HG03354 (cell line): ENCODE results near the gene ADAMTS18.
"Not testable (repeated sequence)": the region's sequence is repeated elsewhere in the genome, so short reads cannot be mapped to it uniquely, and the experiment has no call there.

Source experiments
- ATAC-seq: cut with Tn5 transposase; IDR thresholded peaks from one replicate; pipeline ENCODE4 v1.9.1; 2021; ENCODE audit warnings: mild to moderate bottlenecking; ENCODE audit not compliant: unreplicated experiment, poor library complexity, severe bottlenecking

The ADAMTS18 gene, protein sequence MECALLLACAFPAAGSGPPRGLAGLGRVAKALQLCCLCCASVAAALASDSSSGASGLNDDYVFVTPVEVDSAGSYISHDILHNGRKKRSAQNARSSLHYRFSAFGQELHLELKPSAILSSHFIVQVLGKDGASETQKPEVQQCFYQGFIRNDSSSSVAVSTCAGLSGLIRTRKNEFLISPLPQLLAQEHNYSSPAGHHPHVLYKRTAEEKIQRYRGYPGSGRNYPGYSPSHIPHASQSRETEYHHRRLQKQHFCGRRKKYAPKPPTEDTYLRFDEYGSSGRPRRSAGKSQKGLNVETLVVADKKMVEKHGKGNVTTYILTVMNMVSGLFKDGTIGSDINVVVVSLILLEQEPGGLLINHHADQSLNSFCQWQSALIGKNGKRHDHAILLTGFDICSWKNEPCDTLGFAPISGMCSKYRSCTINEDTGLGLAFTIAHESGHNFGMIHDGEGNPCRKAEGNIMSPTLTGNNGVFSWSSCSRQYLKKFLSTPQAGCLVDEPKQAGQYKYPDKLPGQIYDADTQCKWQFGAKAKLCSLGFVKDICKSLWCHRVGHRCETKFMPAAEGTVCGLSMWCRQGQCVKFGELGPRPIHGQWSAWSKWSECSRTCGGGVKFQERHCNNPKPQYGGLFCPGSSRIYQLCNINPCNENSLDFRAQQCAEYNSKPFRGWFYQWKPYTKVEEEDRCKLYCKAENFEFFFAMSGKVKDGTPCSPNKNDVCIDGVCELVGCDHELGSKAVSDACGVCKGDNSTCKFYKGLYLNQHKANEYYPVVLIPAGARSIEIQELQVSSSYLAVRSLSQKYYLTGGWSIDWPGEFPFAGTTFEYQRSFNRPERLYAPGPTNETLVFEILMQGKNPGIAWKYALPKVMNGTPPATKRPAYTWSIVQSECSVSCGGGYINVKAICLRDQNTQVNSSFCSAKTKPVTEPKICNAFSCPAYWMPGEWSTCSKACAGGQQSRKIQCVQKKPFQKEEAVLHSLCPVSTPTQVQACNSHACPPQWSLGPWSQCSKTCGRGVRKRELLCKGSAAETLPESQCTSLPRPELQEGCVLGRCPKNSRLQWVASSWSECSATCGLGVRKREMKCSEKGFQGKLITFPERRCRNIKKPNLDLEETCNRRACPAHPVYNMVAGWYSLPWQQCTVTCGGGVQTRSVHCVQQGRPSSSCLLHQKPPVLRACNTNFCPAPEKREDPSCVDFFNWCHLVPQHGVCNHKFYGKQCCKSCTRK (N-terminal part only)

DNA sequence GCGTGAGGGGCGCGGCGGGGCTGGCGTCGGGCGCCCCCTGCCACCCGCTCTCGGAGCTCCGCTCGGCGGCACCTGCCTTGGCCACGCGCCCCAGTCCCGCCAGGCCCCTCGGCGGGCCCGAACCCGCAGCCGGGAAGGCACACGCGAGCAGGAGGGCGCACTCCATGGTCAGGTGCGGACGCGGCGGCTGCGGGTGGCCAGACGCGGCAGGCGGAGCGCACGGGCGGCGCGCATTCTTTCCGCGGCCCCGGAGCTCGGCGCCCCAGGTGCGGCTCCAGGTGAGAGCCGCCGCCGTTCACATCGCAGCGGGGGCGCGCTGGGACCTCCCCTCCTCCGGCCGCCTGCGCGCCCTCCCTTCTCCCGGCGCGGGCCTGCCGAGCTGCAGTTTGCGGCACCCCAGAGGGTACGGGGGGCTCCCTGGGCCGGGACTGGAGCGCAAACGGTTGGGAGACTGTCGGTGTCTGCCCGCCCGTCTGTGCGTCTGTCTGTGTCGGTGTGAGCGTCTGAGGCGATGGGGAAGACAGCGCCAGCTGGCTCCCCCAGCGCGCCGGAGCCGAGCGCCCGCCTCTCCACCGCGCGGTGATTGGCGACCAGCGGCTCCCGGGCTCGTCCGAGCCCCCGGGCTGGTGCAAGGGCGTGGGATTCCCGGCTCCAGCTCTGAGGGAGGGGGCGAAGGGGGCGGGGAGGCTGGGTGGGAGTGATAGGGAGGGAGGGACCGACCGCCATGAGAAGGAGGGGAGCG is at the start of gene ADAMTS18:
ADAMTS18 (minus strand) TSS at position 505 of the 742 bp plus-strand sequence; CDS start at position 166, 339 bp downstream.
- no peak for ATAC-seq

DNA sequence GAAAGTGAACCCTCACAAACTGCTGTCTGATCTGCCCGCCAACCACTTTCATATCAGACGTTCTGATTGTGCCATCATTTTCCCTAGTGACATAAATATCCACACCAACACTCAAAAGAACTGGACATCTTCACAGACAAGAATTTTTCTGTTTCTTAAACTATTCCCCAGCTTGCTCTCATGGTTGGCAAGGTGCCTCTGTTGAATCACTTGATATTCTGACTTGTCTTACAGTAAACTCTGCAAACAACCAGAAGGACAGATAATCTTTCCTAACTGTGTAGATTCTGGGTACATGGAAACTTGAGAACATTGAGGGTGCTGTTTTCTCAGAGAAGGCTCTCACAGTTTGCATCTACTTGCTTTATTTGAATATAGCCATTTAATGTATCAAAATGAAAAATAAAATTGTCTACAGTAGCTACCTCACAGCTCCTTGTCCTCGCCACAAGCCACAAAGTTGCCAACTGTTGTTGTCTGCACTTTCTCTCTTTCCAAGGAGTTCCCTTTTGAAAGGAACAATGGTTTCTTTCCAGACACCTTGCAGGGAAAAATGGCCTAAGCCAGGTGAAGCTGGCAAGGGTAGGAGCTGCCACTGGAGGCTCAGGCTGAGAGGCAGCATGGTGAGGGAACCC is 46.0 kb upstream of the ADAMTS18 start:
- no peak for ATAC-seq

- ATAC-seq, result no peak
These were observed 37.4 kb upstream of the ADAMTS18 start for GRCh38 chr16:77472262-77472661.

- no peak for ATAC-seq
These were observed 36.0 kb upstream of the ADAMTS18 start for GRCh38 chr16:77470851-77471250.

DNA sequence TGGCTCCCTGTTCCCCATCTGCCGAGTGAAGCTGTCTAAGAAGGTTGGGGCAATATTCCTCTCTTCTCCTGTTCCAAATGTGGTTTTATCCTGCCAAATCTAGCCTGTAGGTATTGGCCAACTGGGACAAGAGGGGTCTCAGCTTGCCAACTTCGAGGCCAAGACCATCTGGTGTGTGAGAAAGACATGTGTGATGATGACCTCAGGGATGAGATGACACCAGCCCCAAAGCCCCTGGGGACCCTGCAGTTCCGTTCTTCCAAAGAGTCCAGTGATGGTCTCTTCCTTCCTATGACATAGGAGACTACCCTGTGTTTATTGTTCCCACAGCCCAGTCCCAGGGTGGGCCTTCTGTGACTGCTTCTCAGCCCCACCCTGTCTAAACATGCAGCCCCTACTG is 34.8 kb upstream of the ADAMTS18 start:
- no peak for ATAC-seq

- no peak for ATAC-seq
These were observed 34.0 kb upstream of the ADAMTS18 start for GRCh38 chr16:77468831-77469230.

- ATAC-seq, result no peak
These were observed 33.0 kb upstream of the ADAMTS18 start for GRCh38 chr16:77467821-77468335.

GRCh38 chr16:77463659-77464058 is 28.8 kb upstream of the ADAMTS18 start:
- ATAC-seq, result not testable (repeated sequence)

GRCh38 chr16:77462894-77463293 is 28.1 kb upstream of the ADAMTS18 start:
- no peak for ATAC-seq

- no peak for ATAC-seq
These were observed 24.9 kb upstream of the ADAMTS18 start for GRCh38 chr16:77459534-77460254.

DNA sequence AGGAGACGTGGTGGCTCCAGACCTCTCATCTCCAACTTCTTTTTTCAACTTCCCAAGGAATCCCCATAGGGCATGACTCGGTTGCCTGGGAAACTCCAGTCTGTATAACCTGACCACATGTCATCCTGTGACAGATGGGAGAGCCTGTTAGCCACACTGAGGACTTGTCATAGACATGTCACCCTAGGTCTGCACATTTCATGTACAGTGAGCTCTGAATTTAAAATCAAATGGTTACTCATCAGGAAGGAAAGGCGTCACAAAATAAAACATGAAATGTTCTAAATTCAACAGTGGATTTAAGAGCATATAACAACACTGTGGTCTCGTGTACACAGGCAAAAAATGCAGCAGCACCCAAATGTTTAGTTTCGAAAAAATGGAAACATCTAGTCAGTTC is 22.2 kb upstream of the ADAMTS18 start:
- ATAC-seq, result no peak

- ATAC-seq, result no peak
These were observed 17.4 kb upstream of the ADAMTS18 start for GRCh38 chr16:77452243-77452642.

DNA sequence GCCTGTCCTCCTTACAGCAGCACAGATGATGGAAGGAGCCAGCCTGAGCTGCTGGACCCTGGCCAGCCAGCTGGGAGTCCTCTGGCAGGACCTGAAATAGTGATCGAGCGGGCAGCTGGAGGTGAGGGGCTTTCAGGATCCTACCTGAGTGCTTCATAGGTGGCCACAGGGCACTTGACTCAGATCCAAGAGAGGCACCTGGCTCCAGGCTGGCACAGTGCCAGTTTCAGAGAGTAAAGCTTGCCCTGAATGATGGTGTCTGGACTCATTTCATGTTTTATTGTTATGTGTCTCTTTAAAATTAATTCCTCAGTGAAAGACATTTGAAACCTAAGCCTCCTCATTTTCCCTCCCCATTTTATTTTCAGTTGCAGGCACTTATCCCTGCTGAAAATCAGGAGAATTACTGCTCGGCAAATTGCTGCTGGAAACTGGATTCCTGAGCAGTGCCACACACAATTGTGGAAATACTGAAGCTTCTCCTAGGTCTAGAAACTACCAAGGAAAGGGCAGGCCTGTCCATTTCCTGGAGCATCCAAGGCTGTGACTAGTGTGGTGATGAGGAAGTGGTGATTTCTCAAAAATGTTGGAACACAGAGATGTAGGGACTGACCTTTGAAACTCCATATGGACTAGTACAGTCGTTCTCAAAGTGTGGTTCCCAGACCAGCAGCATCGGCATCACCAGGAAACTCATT is 16.1 kb upstream of the ADAMTS18 start:
- no peak for ATAC-seq

DNA sequence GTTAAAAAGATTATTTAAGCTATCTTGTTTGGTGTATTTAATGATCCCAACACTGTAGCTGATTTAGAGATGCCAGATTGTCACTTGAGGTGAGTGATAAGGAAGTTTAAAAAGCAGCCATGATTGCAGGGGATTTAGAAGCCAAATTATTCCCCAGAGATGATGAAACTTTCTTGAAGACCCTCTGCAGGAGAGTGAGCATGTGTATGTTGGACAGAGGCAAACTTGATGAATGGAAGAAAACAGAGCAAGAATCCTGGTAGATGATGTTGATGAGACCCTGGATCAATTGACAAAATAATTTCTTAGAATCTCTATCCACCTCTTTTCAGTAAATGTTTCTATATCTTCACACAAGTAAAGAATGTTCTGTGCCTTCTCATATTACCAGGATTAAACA is 14.4 kb upstream of the ADAMTS18 start:
- ATAC-seq, result no peak

GRCh38 chr16:77445324-77445723 is 10.5 kb upstream of the ADAMTS18 start:
- no peak for ATAC-seq

DNA sequence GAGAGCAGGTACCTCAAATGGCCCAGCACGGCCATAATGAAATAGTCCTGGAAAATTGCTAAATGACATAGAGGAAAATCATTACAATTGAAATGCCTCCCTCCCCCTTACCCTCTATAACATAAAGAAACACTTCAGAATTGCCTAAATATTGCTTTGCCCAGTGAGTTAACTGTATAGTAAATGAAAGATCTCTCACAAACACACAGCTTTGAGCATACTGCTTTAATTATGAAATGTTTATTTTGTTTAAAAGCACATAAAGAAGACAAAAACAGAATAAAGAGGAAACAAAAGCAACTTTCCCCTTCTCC is 9.3 kb upstream of the ADAMTS18 start:
- ATAC-seq, result no peak

- ATAC-seq, result no peak
These were observed 8.7 kb upstream of the ADAMTS18 start for GRCh38 chr16:77443357-77444146.
